H1 (cell line): Measurements from ENCODE around the gene PRPF40B. TPM values are rescaled to one million over a fixed set of nuclear protein-coding genes. Genes with fewer than 3 reads are reported as not detected.

Source experiments
- BRCA1 ChIP-seq: IDR thresholded peaks from 2 replicates; pipeline ENCODE4 v1.6.1; 2012; ENCODE audit warnings: low read depth, low read length, improper control_type of control experiment
- CTBP2 ChIP-seq: IDR thresholded peaks from 2 replicates; pipeline ENCODE4 v1.7.0; 2011; ENCODE audit warnings: borderline replicate concordance, mild to moderate bottlenecking, moderate library complexity, mixed read lengths, low read length; ENCODE audit not compliant: insufficient read depth, insufficient read length
- EP300 ChIP-seq, 2 experiments: IDR thresholded peaks; 1 replicate in 1 of 2; 2 replicates in 1 of 2; pipeline ENCODE4 v1.6.1; 2011 to 2012; ENCODE audit warnings: low read depth in 2 of 2, low read length in 2 of 2, mild to moderate bottlenecking in 2 of 2, borderline replicate concordance in 1 of 2, inconsistent platforms in 1 of 2, moderate library complexity in 1 of 2
- FOSL1 ChIP-seq: IDR thresholded peaks from 2 replicates; pipeline ENCODE4 v1.6.1; 2011; ENCODE audit warnings: mild to moderate bottlenecking, low read depth, low read length, moderate library complexity; ENCODE audit not compliant: insufficient read depth
- JUND ChIP-seq: IDR thresholded peaks from 2 replicates; pipeline ENCODE4 v1.6.1; 2011; ENCODE audit warnings: mild to moderate bottlenecking, improper control_type of control experiment, low read length
- MAFK ChIP-seq: IDR thresholded peaks from 2 replicates; pipeline ENCODE4 v1.6.1; 2012; ENCODE audit warnings: low read depth, mild to moderate bottlenecking, improper control_type of control experiment, low read length
- POU5F1 ChIP-seq: IDR thresholded peaks from 2 replicates; pipeline ENCODE4 v1.6.1; 2011; ENCODE audit warnings: low read depth, mild to moderate bottlenecking, low read length, moderate library complexity
- SIX5 ChIP-seq: IDR thresholded peaks from 2 replicates; pipeline ENCODE4 v1.6.1; 2011; ENCODE audit warnings: mild to moderate bottlenecking, low read depth, low read length
- SUZ12 ChIP-seq: fragments of 200-600 bp; sonication (generic); IDR thresholded peaks from 2 replicates; pipeline ENCODE4 v1.6.1; 2012; ENCODE audit warnings: mild to moderate bottlenecking, inconsistent platforms, low read length, moderate library complexity, mixed read lengths
- polyA plus RNA-seq, 7 experiments: library from polyadenylated mRNA; depleted of rRNA in 3 of 7; stranded (reverse) in 5 of 7; unstranded in 2 of 7; fragments of >200 nt in 5 of 7; fragments of 200-250 nt in 2 of 7; gene quantifications; 1 replicate in 5 of 7; 2 replicates in 1 of 7; 4 replicates in 1 of 7; pipeline versions ENCODE4 v1.2.1 to v1.2.3, GENCODE V29; 2011 to 2013; ENCODE audit warnings: missing spikeins in 2 of 7, mixed read lengths in 2 of 7
- total RNA-seq: library from RNA; stranded (reverse); fragmentation: NEBNext Ultra II Directional; extraction: Animal tissue kit (Norgen Biotek cat#: 25700); gene quantifications from 2 replicates; pipeline ENCODE4 v1.2.1, GENCODE V29; 2021
- TF ChIP-seq, protein P1 (sequence below): IDR thresholded peaks from 2 replicates; pipeline ENCODE4 v1.6.1; 2012; ENCODE audit warnings: low read length, inconsistent platforms
- TF ChIP-seq, protein P2 (sequence below): IDR thresholded peaks from 2 replicates; pipeline ENCODE4 v1.6.1; 2011; ENCODE audit warnings: low read depth, mild to moderate bottlenecking, low read length; ENCODE audit not compliant: insufficient read depth
- TF ChIP-seq, protein P3 (sequence below): IDR thresholded peaks from 2 replicates; pipeline ENCODE4 v1.6.1; 2012; ENCODE audit warnings: inconsistent platforms

Gene PRPF40B
- total and polyA plus RNA-seq, 2 of the 8 experiments (the other 6 are each of a cell fraction or from before 2014, with no cell fraction given): 14.4 to 24.4 TPM

DNA sequence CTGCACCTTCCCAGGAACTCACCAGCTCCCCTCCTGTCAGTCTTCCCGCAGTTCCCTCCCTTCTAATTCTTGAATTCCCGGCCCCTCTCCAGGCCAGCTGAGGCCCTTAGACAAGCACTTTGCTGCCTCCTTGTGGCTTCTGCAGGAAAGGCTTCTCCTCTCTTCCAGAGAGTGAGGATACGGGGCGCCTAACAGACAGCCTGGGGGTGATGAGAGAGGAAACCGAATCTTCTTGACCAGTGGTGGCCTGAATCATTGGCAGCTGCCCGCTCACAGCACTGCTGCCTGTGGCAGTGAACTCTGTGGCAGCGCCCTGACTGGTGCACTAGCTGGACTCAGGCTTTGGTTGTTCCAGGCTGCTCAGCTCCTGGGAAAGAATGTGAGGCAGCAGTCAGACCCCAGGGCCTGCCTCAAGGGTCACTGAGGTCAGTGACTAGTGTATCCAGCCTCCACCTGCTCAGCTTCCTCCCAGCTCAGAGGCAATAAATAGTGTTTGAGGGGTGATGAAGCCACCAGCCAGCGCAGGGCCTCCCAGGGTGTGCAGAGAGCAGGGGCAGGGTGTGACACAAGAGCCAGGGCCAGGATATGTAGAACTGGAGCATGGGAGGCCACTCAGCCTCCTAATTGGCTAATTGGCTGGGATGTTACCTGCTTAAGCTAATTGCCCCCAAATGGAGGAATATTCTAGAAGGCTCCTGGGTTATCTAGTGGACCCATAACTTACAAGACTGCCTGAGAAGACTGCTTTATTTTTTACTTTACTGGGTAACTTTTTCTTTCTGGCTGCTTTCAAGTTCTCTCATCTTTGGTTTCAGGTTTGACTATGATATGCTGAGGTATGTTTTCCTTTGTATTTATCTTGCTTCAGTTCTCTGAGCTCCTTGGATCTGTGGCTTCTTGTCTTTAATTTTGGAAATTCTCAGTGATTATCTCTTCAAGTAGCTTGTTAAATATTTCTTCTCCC lies 42.5 kb upstream of the PRPF40B start (continued):
- no peak for TF ChIP-seq SIX5
- no peak for TF ChIP-seq JUND
- TF ChIP-seq, protein P1, sequence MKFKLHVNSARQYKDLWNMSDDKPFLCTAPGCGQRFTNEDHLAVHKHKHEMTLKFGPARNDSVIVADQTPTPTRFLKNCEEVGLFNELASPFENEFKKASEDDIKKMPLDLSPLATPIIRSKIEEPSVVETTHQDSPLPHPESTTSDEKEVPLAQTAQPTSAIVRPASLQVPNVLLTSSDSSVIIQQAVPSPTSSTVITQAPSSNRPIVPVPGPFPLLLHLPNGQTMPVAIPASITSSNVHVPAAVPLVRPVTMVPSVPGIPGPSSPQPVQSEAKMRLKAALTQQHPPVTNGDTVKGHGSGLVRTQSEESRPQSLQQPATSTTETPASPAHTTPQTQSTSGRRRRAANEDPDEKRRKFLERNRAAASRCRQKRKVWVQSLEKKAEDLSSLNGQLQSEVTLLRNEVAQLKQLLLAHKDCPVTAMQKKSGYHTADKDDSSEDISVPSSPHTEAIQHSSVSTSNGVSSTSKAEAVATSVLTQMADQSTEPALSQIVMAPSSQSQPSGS: no peak
- TF ChIP-seq BRCA1: no peak
- TF ChIP-seq CTBP2: no peak
- TF ChIP-seq, protein P2, sequence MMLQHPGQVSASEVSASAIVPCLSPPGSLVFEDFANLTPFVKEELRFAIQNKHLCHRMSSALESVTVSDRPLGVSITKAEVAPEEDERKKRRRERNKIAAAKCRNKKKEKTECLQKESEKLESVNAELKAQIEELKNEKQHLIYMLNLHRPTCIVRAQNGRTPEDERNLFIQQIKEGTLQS: no peak
- no peak for TF ChIP-seq MAFK
- no peak for TF ChIP-seq POU5F1
- no peak for TF ChIP-seq EP300 (IDR thresholded peaks at IDR 0.05; ENCODE audit: borderline replicate concordance in 1 of 2, low read depth in 2 of 2, low read length in 2 of 2)
- no peak for TF ChIP-seq SUZ12
- no peak for TF ChIP-seq FOSL1
- TF ChIP-seq, protein P3, sequence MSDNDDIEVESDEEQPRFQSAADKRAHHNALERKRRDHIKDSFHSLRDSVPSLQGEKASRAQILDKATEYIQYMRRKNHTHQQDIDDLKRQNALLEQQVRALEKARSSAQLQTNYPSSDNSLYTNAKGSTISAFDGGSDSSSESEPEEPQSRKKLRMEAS: 0 out of 2 replicates have a peak, but pooled peaks have one; percentile 40
